Thymus (tissue), 11 donors: ENCODE measurements around the gene TMCC2. TPM values are rescaled to one million over a fixed set of nuclear protein-coding genes. Genes with fewer than 3 reads are reported as not detected.
A peak's percentile ranks its signal among the peaks of the same experiment; 100 is the strongest.

Experiments
- DNase-seq, 9 donors: peaks; one replicate each; pipeline ENCODE4 v3.0.0-alpha.2; 2013; ENCODE audit warnings: low spot score in 9 of 9, low read depth in 6 of 9, missing footprints in 1 of 9
- H3K27ac ChIP-seq, 2 donors: one replicate each; pipeline ENCODE4 v1.5.1; 2013; ENCODE audit warnings: control low read depth in 1 of 2, low read depth in 1 of 2, low read length in 1 of 2, mild to moderate bottlenecking in 1 of 2, moderate library complexity in 1 of 2
- H3K27me3 ChIP-seq, 2 donors: one replicate each; pipeline ENCODE4 v1.5.1; 2013; ENCODE audit warnings: low read length in 1 of 2; ENCODE audit not compliant: control insufficient read depth in 2 of 2, insufficient read depth in 1 of 2
- H3K36me3 ChIP-seq, 2 donors: one replicate each; pipeline ENCODE4 v1.5.1; 2013; ENCODE audit warnings: low read length in 1 of 2, mild to moderate bottlenecking in 1 of 2, moderate library complexity in 1 of 2; ENCODE audit not compliant: control insufficient read depth in 2 of 2, insufficient read depth in 2 of 2
- H3K4me1 ChIP-seq, 2 donors: one replicate each; pipeline ENCODE4 v1.5.1; 2013; ENCODE audit warnings: low read length in 2 of 2; ENCODE audit not compliant: control insufficient read depth in 2 of 2, insufficient read depth in 2 of 2
- H3K4me3 ChIP-seq, 2 donors: one replicate each; pipeline ENCODE4 v1.5.1; 2013; ENCODE audit warnings: low read length in 2 of 2, control low read depth in 1 of 2, mild to moderate bottlenecking in 1 of 2
- H3K9me3 ChIP-seq, 2 donors: one replicate each; pipeline ENCODE4 v1.5.1; 2013; ENCODE audit warnings: low read length in 1 of 2, mild to moderate bottlenecking in 1 of 2; ENCODE audit not compliant: control insufficient read depth in 2 of 2, insufficient read depth in 1 of 2
- whole genome bisulfite sequencing: extraction: QIAGEN DNeasy Blood & Tissue Kit; methylation state at CpG from one replicate; pipeline ENCODE4 v1.1.7; 2013; 5-methylcytosine and 5-hydroxymethylcytosine counted together
- polyA plus RNA-seq: library from polyadenylated mRNA; stranded (reverse); fragments of 200-250 nt; gene quantifications from one replicate; pipeline ENCODE4 v1.2.3, GENCODE V29; 2013
- total RNA-seq: library from RNA; stranded (reverse); fragments of 120-200 nt; gene quantifications from one replicate; pipeline ENCODE4 v1.2.4, GENCODE V29; 2013
- donor health status: healthy.

TMCC2 gene
- total and polyA plus RNA-seq, 2 donors, result 3.7 to 5.1 TPM

- no peaks in the 10 kb centered on the region for H3K36me3 ChIP-seq
- H3K27ac ChIP-seq, result no peak overlapping the region
- H3K9me3 ChIP-seq, result no peaks in the 10 kb centered on the region
- peaks cover 3 to 10% of the 10 kb centered on the region in 2 donors for H3K4me1 ChIP-seq
- no peak overlapping the region for H3K4me3 ChIP-seq
- 95% methylated on average over 5 of the region's 5 CpGs for WGBS
- DNase-seq, result no peak
- H3K27me3 ChIP-seq, result peaks cover 0 to 18% of the 10 kb centered on the region in 2 donors
Observed at GRCh38 chr1:205251576-205251975, 23.8 kb downstream of the TMCC2 start.

GRCh38 chr1:205255941-205256780, 28.4 kb downstream of the TMCC2 start:
- H3K36me3 ChIP-seq, result no peaks in the 10 kb centered on the region
- H3K27me3 ChIP-seq, result peaks cover 4 to 35% of the 10 kb centered on the region in 2 donors
- WGBS, result 61% methylated on average over 8 of the region's 8 CpGs
- no peaks in the 10 kb centered on the region for H3K9me3 ChIP-seq
- peak; percentile 57 to 86 (median 70) for DNase-seq
- H3K4me1 ChIP-seq, result peaks cover 15 to 30% of the 10 kb centered on the region in 2 donors
- H3K27ac ChIP-seq, result no peak overlapping the region
- H3K4me3 ChIP-seq, result no peak overlapping the region

- peaks cover 15 to 30% of the 10 kb centered on the region in 2 donors for H3K4me1 ChIP-seq
- H3K27ac ChIP-seq, result no peak overlapping the region
- WGBS, result 96% methylated on average over 19 of the region's 19 CpGs
- no peaks in the 10 kb centered on the region for H3K36me3 ChIP-seq
- DNase-seq, result no peak
- H3K27me3 ChIP-seq, result peaks cover 7 to 44% of the 10 kb centered on the region in 2 donors
- no peaks in the 10 kb centered on the region for H3K9me3 ChIP-seq
- no peak overlapping the region for H3K4me3 ChIP-seq
Observed at GRCh38 chr1:205256951-205257625, 29.3 kb downstream of the TMCC2 start.

GRCh38 chr1:205257735-205258134, 30.0 kb downstream of the TMCC2 start:
- H3K9me3 ChIP-seq, result no peaks in the 10 kb centered on the region
- peaks cover 8 to 51% of the 10 kb centered on the region in 2 donors for H3K27me3 ChIP-seq
- no peaks in the 10 kb centered on the region for H3K36me3 ChIP-seq
- H3K27ac ChIP-seq, result no peak overlapping the region
- H3K4me3 ChIP-seq, result no peak overlapping the region
- WGBS, result 94% methylated on average over 2 of the region's 2 CpGs
- H3K4me1 ChIP-seq, result peaks cover 15 to 35% of the 10 kb centered on the region in 2 donors
- DNase-seq, result no peak

- WGBS, result 80% methylated on average over 7 of the region's 7 CpGs
- peaks cover 15 to 39% of the 10 kb centered on the region in 2 donors for H3K4me1 ChIP-seq
- H3K9me3 ChIP-seq, result no peaks in the 10 kb centered on the region
- no peak overlapping the region for H3K27ac ChIP-seq
- no peak for DNase-seq
- H3K36me3 ChIP-seq, result no peaks in the 10 kb centered on the region
- no peak overlapping the region for H3K4me3 ChIP-seq
- H3K27me3 ChIP-seq, result peaks cover 8 to 56% of the 10 kb centered on the region in 2 donors
Observed at GRCh38 chr1:205258261-205258691, 30.5 kb downstream of the TMCC2 start.

GRCh38 chr1:205258719-205259118, 31.0 kb downstream of the TMCC2 start:
- H3K36me3 ChIP-seq, result no peaks in the 10 kb centered on the region
- WGBS, result 92% methylated on average over 8 of the region's 8 CpGs
- H3K4me1 ChIP-seq, result peaks cover 15 to 39% of the 10 kb centered on the region in 2 donors
- H3K27me3 ChIP-seq, result peaks cover 8 to 57% of the 10 kb centered on the region in 2 donors
- H3K27ac ChIP-seq, result no peak overlapping the region
- no peak for DNase-seq
- no peak overlapping the region for H3K4me3 ChIP-seq
- H3K9me3 ChIP-seq, result no peaks in the 10 kb centered on the region

- no peaks in the 10 kb centered on the region for H3K9me3 ChIP-seq
- no peak overlapping the region for H3K4me3 ChIP-seq
- 73% methylated on average over 10 of the region's 10 CpGs for WGBS
- peaks cover 8 to 59% of the 10 kb centered on the region in 2 donors for H3K27me3 ChIP-seq
- peak in 1 of 9 donors; percentile 56 for DNase-seq
- peaks cover 15 to 39% of the 10 kb centered on the region in 2 donors for H3K4me1 ChIP-seq
- peak overlapping the region in 1 of 2 donors; percentile 10 for H3K27ac ChIP-seq
- no peaks in the 10 kb centered on the region for H3K36me3 ChIP-seq
Observed at GRCh38 chr1:205259324-205259832, 31.6 kb downstream of the TMCC2 start.

- DNase-seq, result no peak
- Histone ChIP-seq H3K27ac (no peak overlapping the region), H3K9me3 (no peaks in the 10 kb centered on the region), H3K27me3 (peaks cover 8 to 62% of the 10 kb centered on the region in 2 donors), H3K4me3 (no peak overlapping the region), H3K36me3 (no peaks in the 10 kb centered on the region), H3K4me1 (peaks cover 15 to 39% of the 10 kb centered on the region in 2 donors)
- WGBS, result 85% methylated on average over 1 of the region's 1 CpG
Observed at GRCh38 chr1:205259998-205260397, 32.3 kb downstream of the TMCC2 start.
